HG03039 (cell line): ENCODE results near the gene CIB4.
"Not testable (repeated sequence)": the region's sequence is repeated elsewhere in the genome, so short reads cannot be mapped to it uniquely, and the experiment has no call there.

ENCODE experiments used
- ATAC-seq: cut with Tn5 transposase; IDR thresholded peaks from one replicate; pipeline ENCODE4 v1.9.1; 2021; ENCODE audit warnings: mild to moderate bottlenecking, moderate library complexity; ENCODE audit not compliant: unreplicated experiment

The CIB4 gene

GRCh38 chr2:26571316-26571715 is 69.8 kb downstream of the CIB4 start:
- ATAC-seq, result no peak

GRCh38 chr2:26570083-26570430 is 71.1 kb downstream of the CIB4 start:
- ATAC-seq, result no peak

- no peak for ATAC-seq
These were observed 71.7 kb downstream of the CIB4 start for GRCh38 chr2:26569216-26570082.

GRCh38 chr2:26568076-26568890 is 72.9 kb downstream of the CIB4 start:
- ATAC-seq, result no peak

GRCh38 chr2:26567534-26567933 is 73.6 kb downstream of the CIB4 start:
- no peak for ATAC-seq

- not testable (repeated sequence) for ATAC-seq
These were observed 74.4 kb downstream of the CIB4 start for GRCh38 chr2:26566731-26567130.

GRCh38 chr2:26566081-26566375 is 75.1 kb downstream of the CIB4 start:
- ATAC-seq, result no peak

GRCh38 chr2:26564121-26564644 is 77.0 kb downstream of the CIB4 start:
- no peak for ATAC-seq

- no peak for ATAC-seq
These were observed 77.5 kb downstream of the CIB4 start for GRCh38 chr2:26563686-26564085.

GRCh38 chr2:26562811-26563645 is 78.1 kb downstream of the CIB4 start:
- ATAC-seq, result no peak

GRCh38 chr2:26561918-26562810 is 79.0 kb downstream of the CIB4 start:
- ATAC-seq, result no peak

- no peak for ATAC-seq
These were observed 79.8 kb downstream of the CIB4 start for GRCh38 chr2:26561376-26561775.

GRCh38 chr2:26560892-26561291 is 80.3 kb downstream of the CIB4 start:
- ATAC-seq, result no peak

- no peak for ATAC-seq
These were observed 81.6 kb downstream of the CIB4 start for GRCh38 chr2:26559556-26559955.

GRCh38 chr2:26559044-26559405 is 82.1 kb downstream of the CIB4 start:
- ATAC-seq, result no peak

- ATAC-seq, result no peak
These were observed 82.7 kb downstream of the CIB4 start for GRCh38 chr2:26558271-26559043.

GRCh38 chr2:26557244-26557925 is 83.8 kb downstream of the CIB4 start:
- ATAC-seq, result no peak

- no peak for ATAC-seq
These were observed 84.6 kb downstream of the CIB4 start for GRCh38 chr2:26556309-26557243.
